HG03045 (cell line): ENCODE results near the gene GPR158.

Experiments
- ATAC-seq: cut with Tn5 transposase; IDR thresholded peaks from one replicate; pipeline ENCODE4 v1.9.1; 2021; ENCODE audit warnings: mild to moderate bottlenecking, moderate library complexity; ENCODE audit not compliant: unreplicated experiment

The GPR158 gene

DNA sequence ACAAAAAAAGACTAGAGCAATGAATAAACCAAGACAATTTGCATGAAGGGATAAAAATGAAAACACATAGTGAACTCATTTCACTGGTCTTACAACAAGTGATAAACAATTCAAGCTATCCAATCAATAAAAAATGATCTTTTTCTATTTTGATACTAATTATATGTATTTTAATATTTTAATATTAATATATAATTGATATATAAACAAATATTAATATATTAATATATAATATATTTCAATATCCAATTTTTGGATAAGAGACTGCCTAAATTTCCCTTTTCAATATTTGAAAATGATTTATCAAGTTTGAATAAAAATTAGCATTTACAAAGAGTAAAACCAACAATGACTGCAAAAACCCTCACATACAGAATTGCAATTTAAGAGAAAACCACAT is 317.9 kb downstream of the GPR158 start:
- ATAC-seq = no peak

DNA sequence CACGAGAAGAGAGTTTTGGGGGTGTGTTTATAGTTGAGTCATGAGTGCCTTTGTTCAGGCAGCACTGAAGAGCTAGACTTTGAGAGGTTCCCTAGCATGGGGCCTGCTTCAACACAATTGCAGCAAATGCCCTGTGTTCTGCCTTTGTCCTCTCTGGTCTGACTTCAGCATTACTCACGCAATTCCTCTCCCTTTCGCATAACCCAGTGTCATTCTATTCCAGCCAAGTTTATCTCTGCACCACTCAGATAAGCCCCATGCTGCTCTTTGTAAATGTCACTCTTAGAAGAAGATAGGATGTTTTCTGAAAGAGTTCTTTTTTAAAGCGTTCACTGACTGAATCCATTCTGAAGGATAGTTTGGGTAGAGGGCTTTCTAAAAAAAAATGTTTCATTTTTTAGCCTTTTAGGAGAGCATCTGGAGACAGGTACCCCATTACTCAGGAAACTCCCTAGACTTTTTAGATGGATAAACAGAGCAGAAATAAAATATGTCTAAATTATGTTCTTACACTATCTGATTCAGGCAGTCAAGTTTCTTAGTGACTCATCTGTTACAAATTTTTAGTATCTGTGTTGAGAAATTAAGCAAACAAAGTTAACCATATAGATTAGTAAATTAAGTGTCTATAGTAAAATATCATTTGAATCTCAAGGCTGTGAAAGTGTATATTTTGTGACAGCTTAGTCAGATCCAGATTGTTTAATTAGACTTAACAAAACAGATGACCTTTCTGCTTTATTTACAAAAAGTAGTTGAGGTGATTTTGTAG is 318.5 kb downstream of the GPR158 start:
- ATAC-seq = no peak

DNA sequence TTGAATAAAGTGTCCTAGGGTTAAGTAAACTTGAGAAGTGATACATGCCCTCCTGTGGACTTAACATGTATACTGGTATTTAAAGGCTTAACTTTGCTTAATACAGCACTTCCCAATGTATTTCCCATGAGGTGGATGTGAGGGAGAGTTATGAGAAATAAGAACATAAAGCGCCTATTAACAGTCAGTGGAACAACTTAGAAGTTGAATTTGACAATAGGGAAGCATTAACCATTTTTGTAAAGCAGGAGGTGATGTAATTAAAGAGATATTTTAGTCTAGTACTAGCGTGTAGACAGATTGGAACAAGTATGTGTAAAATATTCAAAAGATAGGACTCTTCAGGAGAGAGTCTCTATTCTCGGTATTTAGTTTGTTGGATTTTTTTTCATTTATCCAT is 322.4 kb downstream of the GPR158 start:
- no peak for ATAC-seq

DNA sequence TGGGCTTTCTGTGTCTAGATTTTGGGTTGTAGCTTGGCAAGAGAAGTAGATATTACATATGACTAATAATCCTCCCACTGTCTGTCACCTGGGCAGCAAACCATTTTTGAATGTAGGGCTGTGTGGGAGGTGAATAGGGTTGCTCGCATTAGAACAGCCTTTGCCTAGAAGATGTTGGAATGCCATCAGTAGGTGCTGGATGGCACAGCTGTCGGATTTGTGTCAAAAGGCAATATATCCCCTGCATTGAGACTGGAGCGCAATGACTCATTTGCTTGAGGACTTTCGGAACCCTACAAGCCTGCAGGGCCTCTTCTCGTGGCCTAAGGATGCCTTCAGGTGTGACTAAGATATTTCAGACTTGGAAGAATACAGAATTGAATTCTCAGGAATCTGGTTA is 323.8 kb downstream of the GPR158 start:
- no peak for ATAC-seq

DNA sequence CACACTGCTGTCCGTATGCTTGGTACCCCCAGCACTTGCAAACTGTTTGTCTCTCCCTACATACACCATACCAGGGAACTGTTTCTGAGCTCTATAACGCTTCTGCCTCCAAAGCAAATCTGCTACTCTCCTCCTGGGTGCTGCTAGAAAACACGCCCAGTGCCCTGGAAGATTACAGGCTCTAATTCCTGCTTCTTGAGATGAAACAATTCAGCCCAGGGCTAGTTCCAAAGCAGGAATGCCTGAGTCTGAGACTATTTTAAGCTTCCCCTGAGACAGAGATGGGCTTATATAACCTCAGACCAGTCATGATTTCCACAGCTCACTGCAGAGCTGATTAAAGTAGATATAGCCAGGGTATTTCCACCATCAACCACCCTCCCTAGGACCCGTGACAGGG is 327.1 kb downstream of the GPR158 start:
- no peak for ATAC-seq

DNA sequence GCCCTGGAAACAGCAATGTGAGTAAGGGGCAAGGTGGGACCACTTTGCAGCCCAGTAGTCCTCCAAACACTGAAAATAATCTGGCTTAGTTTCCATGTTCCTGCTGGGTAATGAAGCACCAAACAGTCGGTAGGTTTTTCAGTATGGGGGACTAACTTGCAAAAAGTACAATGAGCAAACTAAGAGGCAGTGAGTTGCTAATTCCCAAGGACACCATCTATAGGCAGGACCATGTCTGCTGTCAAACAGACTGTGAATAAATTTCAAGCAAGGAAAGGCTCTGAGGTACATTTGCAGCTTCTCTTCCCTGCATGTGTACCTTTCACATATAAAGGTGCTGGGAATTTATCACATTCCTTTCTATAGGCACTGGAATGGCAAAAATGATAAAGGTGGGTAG is 327.7 kb downstream of the GPR158 start:
- no peak for ATAC-seq

DNA sequence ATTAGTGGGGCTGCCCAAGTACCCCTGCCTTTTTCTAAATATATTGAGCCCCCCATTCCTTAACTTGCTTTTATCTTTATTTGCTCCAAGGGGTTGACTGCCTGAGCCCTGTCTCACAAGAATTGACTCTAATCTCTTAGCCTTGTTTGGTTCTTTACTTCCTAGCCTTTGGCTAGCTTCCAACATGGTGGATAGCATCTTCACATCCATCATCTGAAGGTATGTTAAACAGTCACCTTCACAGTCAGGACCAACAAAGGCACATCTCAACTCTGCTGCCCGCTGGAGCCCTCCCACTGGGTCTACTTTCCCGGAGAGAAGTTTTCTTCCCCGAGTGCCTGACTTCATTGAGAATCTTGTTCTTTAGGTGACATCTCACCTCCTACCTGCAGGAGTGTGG is 329.5 kb downstream of the GPR158 start:
- no peak for ATAC-seq

DNA sequence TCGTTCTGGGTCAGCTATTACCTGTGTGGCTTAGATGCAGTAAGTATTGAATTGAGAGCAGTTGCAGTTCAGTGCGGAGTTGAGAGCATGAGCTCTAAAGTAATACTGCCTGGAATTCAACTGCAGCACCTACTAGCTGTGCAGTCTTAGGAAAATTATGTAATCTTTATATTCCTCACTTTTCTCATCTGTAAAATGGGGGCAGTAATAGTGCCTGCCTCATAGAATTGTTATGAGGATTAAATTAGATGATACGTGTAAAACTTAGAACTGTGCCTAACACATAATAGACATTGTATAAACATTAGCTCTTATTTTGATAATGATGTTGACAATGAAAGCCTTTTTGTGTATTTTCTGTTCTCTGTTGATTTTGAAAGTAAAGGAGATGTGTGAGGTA is 330.0 kb downstream of the GPR158 start:
- ATAC-seq = no peak

DNA sequence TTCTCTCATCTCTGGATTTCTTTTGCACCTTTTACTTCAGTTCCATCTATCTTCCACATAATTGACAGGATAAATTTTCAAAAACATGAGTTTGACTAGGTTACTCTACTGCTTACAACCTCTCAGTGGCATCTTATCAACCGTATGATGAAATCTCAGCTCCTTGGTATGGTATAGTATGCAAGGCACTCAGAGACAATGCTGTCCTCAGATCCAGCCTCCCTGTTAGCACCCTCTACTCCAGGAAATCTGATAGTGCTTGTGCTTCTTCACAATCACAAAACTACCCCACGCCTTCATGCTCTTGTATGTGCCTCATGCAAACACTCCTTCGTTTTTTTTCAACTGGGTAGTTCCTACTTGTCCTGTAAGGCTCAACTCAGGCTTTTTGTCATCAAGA is 330.7 kb downstream of the GPR158 start:
- no peak for ATAC-seq

DNA sequence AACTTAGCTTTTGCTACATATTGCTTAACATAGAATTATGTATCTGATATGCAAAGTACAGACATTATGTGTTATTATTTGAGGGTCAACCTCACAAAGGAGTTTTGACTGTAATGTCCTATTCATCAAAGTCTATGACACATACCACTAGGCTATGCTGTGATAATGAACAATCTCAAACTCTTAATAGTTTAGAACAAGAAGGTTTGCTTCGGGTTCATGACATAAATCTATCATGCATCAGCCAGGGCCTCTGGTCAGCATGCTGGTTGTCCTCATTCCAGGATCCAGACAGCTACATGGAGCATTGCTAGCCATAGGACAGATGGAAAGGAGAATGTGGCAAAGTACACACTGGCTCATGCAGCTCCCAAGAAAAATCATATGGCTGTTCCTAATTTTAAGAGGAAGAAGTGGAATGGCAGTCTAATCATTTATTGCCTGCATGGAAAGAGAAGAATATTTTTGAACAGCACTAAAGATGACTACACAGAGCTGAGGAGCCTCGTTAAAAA is 332.1 kb downstream of the GPR158 start:
- ATAC-seq = no peak

DNA sequence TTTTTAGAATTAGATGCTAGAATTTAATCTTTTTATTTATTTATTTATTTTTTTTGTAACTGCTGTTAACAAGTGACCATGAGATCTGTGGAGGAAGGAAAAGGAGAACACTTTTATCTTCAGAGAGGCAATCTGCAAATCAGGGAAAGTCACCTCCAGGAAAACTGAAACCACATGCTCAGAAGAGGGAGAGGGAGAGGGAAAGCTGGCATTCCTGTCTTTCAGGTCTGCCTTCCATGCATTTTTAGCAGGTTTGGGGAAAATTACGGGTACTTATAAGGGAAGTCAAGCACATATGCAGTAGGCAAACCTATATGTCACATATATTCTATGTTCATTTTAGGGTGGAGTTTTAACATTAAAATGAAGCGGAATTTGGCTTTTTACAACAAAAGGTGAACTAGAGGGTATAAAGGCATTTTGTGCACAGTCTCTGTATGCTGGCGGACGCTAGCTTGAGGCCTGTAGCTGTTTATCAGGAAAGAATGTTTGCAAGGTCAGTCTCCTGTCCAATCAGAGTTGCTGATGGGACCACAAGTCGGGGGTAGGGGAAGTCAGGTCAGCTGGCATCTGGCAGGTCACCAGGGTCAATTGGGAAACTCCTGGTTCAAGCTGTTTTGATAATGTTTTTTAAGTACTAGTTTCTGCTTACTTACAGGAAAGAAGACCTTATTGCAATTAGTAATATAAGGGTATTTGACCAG is 333.5 kb downstream of the GPR158 start:
- ATAC-seq = no peak

DNA sequence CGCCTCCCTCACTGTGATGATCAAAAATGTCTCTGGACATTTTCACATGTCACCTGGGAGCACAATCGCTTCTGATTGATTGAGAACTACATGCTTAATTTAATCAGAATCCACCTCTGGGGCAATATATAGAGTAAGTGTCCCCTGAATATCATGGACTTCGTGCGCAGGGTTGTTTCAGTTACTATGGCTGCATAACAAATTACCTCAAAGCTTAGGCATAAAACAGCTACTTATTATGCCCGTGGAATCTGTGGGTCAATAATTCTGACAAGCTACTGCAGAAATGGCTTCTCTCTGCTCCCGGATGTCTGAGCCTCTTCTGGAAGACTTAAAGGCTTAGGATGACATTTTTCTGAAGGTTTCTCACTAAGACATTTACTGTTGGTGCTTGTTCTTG is 334.4 kb downstream of the GPR158 start:
- ATAC-seq = no peak

DNA sequence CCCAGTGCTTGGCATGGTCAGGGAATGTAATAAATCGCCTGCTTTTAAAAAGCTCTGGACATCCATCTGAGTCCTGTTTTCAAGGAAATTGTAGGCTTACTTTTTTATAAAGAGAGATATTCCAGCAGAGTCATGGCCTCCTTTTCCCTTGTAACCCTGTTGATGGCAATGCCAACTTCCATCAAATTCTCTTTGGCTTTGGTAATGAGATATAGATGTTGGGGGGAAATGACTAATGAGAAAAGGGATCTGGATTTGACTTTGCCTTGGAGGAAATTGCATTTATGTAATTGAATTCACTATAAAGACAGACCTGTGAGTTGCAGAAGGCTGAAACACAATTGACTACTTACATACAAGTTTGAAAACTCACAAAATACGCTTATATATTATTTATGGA is 347.5 kb downstream of the GPR158 start:
- no peak for ATAC-seq

DNA sequence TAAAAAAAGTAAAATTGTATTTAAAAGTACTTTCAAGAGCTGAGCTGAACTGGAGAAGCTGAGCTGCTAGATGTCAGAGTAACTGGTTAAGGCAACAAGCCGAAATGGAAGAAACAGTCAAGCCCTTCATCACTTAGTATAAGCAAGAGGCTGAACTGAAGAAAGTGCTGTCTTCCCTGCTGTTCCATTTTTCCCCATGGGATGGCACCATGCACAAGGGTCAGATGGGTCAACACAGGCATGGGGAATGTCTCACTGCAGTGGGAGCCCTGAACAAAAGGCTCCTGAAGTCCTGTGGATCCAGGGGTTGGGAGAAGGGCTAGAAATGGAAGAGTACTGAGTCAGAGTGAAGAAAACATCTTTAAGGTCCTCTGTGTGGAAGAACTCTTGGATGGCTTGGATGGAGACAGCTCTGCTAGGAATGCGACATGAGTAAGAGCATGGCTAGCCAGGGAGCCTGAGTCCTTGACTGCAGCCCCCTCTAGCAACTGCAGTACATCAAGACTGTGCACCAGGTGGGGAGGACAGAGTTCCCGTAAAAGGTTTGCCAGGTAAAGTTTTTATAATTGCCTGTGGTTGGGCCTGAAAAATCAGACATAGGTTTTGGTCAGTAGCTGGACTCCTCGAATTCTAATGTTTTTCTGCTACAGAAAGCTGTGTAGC is 348.3 kb downstream of the GPR158 start:
- ATAC-seq = no peak

DNA sequence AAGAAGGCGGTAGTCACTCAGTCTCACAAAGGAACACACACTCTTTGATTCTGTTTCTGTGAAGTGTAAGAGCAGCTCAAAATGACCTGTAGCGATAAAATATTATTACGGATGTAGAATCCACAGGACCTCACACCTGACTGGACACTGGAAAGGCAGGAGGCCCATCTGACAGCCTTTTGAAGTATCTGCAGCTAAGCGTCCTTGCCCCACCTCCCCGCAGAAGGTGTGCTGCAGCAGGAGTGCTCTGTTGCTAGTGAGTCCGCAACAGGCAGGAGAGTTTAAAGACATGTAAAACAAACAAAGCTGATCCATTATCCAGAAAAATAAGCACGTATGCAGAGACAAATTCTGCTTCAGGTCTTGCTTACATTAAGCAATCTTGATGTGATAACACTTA is 355.5 kb downstream of the GPR158 start:
- no peak for ATAC-seq

DNA sequence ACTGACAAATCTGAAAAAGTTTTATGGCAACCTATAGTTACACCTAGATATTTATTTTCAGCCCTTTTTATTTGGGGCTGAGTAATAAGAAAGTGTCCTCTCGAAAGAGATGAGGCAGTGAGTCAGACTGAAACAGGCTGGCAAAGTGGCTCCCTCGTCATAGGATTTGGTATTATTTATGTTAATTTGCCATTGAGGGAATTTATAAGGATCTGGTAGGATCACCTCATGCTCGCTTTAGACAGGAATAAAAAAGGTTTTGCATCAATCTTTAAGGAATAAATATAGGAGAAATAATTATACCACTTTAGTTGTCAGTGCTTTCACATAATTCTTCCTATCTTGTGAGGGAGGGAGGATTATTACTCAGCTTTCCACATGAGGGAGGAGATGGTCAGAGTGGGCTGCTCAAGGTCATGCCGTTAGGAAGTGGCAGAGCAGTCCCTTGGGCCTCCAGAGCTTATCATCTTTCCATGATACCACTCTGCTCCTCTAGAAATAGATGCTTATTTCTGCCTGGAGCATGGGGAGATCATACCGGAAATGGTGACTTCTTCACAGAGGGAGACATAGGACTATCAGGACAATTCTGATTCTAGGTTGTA is 356.8 kb downstream of the GPR158 start:
- ATAC-seq = no peak

DNA sequence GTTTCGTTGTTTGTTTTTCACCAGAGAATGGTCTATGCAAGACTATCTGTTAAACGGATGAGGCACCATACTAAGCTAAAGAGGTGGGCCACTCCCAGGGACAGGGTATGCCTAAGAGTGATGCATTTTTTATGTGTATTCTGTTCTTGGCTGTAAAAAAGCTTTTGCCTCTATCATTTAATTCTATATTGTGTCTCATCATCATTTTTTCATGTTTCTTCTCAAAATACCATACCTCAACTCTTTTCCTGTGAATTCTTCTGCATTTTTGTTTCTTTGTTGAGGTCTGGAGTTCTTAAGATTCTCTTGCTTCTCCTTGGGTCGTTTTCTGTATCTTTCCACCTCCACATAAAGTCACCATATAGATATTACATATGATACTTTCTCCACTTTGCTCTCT is 357.4 kb downstream of the GPR158 start:
- ATAC-seq = no peak

DNA sequence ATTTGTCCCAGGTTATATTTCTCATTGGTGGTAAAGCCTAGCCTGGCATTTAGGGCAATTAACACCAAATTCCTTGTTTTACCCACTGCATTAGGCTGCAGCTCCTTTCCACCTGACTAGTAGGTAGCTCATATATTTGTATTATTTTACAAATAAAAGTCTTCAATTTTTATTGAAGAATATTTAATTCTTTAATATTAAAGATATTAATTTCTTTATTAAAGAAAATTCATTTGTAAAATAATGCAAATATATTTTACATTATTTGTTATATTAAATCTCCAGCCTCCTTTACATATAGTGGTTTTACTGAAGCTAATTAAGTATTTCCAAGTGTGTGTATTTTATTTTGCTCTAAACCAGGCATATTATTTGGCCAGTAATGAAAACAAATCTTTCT is 361.2 kb downstream of the GPR158 start:
- ATAC-seq = no peak

DNA sequence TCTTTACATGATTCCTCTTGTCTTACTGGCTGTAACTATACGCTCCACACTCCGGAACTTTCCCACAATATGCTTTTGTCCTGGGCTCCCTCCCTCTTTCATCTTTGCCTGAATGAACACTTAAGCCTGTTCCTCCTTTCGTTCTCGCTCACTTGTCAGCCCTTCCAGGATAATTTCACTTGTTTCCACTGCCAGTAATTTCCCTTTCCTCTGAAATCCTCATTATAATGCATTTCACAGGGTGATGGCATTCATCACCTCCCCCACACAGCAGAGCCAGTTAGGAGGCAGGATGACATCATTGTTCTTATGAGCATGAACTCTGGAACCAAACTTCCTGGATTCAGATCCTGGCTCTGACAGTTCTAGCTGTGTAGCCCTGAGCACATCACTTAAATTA is 372.6 kb downstream of the GPR158 start:
- no peak for ATAC-seq

DNA sequence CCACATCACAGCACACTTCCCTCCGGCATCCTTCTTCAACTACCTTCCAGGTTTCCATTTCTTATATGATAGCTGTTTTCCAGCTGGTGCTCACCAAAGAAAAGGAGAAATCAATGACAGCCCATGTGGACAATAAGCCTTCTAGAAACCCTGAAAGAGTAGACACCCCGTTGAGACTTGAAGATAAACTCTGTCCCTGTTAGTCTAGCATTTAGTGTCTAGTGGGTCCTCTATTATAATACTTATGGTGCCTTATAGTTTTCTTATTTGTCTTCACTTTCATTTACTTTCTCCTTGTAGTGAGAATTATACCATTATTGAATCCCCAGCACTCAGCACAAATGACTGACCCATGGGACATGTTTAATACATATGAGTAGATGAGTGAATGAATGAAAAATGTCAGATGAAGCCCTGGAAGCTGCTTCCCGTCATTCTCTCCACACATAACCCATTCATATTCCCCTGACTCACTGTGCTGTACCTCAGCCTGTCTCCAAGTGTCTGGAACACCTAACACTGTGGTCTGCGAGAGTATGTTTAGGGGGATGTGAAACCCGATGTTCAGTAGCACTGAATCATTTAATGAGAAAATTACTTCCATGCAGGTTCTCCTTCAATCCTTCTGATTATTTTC is 377.6 kb downstream of the GPR158 start:
- ATAC-seq = no peak

DNA sequence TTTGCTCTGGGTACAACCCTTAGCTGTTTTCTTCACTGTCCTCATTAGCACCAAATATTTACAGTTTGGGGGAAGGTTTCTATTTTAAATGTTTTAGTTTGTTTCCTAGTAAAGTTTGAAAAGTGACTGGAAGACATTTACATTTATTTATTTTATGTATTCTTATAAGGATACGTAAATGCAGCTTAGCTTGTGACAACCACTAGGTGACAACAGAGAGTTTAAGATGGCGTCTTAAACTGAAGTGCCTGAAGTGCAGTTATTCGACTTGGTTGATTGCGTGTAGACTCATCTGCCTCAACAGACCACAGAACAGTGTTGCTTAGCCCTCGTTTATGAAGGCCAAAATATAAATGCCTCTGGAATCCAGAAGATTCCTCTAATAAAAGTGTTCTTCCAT is 381.1 kb downstream of the GPR158 start:
- ATAC-seq = no peak
